Duodenal mucosa (tissue), 2 donors: Measurements from ENCODE around the gene TBC1D9B.

Experiments used
- H3K27ac ChIP-seq: one replicate; pipeline ENCODE4 v1.7.0; 2013; ENCODE audit warnings: low read depth, low read length
- H3K27me3 ChIP-seq, 2 donors: one replicate each; pipeline ENCODE4 v1.7.0; 2013; ENCODE audit warnings: low read length in 2 of 2, control low read depth in 1 of 2; ENCODE audit not compliant: insufficient read depth in 2 of 2, control insufficient read depth in 1 of 2
- H3K36me3 ChIP-seq, 2 donors: one replicate each; pipeline ENCODE4 v1.7.0; 2013; ENCODE audit warnings: low read length in 2 of 2, control low read depth in 1 of 2; ENCODE audit not compliant: insufficient read depth in 2 of 2, control insufficient read depth in 1 of 2
- H3K4me1 ChIP-seq, 2 donors: one replicate each; pipeline ENCODE4 v1.7.0; 2013; ENCODE audit warnings: low read length in 2 of 2, control low read depth in 1 of 2; ENCODE audit not compliant: insufficient read depth in 2 of 2, control insufficient read depth in 1 of 2
- H3K4me3 ChIP-seq, 2 donors: one replicate each; pipeline ENCODE4 v1.7.0; 2013; ENCODE audit warnings: low read length in 2 of 2, low read depth in 1 of 2
- H3K9ac ChIP-seq, 2 donors: one replicate each; pipeline ENCODE4 v1.7.0; 2013; ENCODE audit warnings: low read length in 2 of 2, low read depth in 1 of 2
- H3K9me3 ChIP-seq, 2 donors: one replicate each; pipeline ENCODE4 v1.7.0; 2013; ENCODE audit warnings: low read length in 2 of 2, control low read depth in 1 of 2; ENCODE audit not compliant: control insufficient read depth in 1 of 2

TBC1D9B gene

GRCh38 chr5:179920175-179920574, 12.5 kb upstream of the TBC1D9B start:
- Histone ChIP-seq H3K9me3 (no peaks in the 10 kb centered on the region), H3K27me3 (no peaks in the 10 kb centered on the region), H3K36me3 (no peaks in the 10 kb centered on the region), H3K9ac (no peak overlapping the region), H3K4me1 (no peaks in the 10 kb centered on the region), H3K27ac (no peak overlapping the region), H3K4me3 (no peak overlapping the region)

- Histone ChIP-seq H3K9me3 (no peaks in the 10 kb centered on the region), H3K9ac (no peak overlapping the region), H3K27ac (no peak overlapping the region), H3K36me3 (no peaks in the 10 kb centered on the region), H3K27me3 (no peaks in the 10 kb centered on the region), H3K4me3 (no peak overlapping the region), H3K4me1 (no peaks in the 10 kb centered on the region)
Observed at GRCh38 chr5:179919487-179920060, 11.9 kb upstream of the TBC1D9B start.

GRCh38 chr5:179918742-179919486, 11.2 kb upstream of the TBC1D9B start:
- Histone ChIP-seq H3K4me3 (no peak overlapping the region), H3K9me3 (no peaks in the 10 kb centered on the region), H3K36me3 (no peaks in the 10 kb centered on the region), H3K9ac (no peak overlapping the region), H3K4me1 (peaks cover 0 to 6% of the 10 kb centered on the region in 2 donors), H3K27ac (no peak overlapping the region), H3K27me3 (no peaks in the 10 kb centered on the region)

GRCh38 chr5:179916523-179916922, 8.8 kb upstream of the TBC1D9B start:
- H3K4me3 ChIP-seq = no peak overlapping the region

GRCh38 chr5:179915406-179915935, 7.8 kb upstream of the TBC1D9B start:
- H3K4me1 ChIP-seq = peaks cover 0 to 10% of the 10 kb centered on the region in 2 donors
- H3K36me3 ChIP-seq = no peaks in the 10 kb centered on the region
- H3K9me3 ChIP-seq = no peaks in the 10 kb centered on the region
- H3K27ac ChIP-seq = no peak overlapping the region
- no peaks in the 10 kb centered on the region for H3K27me3 ChIP-seq
- no peak overlapping the region for H3K4me3 ChIP-seq
- no peak overlapping the region for H3K9ac ChIP-seq

More at GRCh38 chr5:179916523-179916922, 8.8 kb upstream of the TBC1D9B start:
- Histone ChIP-seq H3K9me3 (no peaks in the 10 kb centered on the region), H3K9ac (no peak overlapping the region), H3K36me3 (no peaks in the 10 kb centered on the region), H3K27me3 (no peaks in the 10 kb centered on the region), H3K4me1 (peaks cover 0 to 10% of the 10 kb centered on the region in 2 donors), H3K27ac (no peak overlapping the region)

- no peaks in the 10 kb centered on the region for H3K36me3 ChIP-seq
- no peaks in the 10 kb centered on the region for H3K9me3 ChIP-seq
- H3K4me1 ChIP-seq = peaks cover 0 to 10% of the 10 kb centered on the region in 2 donors
- H3K27me3 ChIP-seq = no peaks in the 10 kb centered on the region
- H3K9ac ChIP-seq = no peak overlapping the region
- H3K4me3 ChIP-seq = no peak overlapping the region
- no peak overlapping the region for H3K27ac ChIP-seq
Observed at GRCh38 chr5:179914032-179914755, 6.5 kb upstream of the TBC1D9B start.

GRCh38 chr5:179913461-179913860, 5.8 kb upstream of the TBC1D9B start:
- Histone ChIP-seq H3K27me3 (no peaks in the 10 kb centered on the region), H3K9me3 (no peaks in the 10 kb centered on the region), H3K4me1 (peaks cover 1 to 10% of the 10 kb centered on the region in 2 donors), H3K9ac (no peak overlapping the region), H3K36me3 (no peaks in the 10 kb centered on the region), H3K4me3 (no peak overlapping the region), H3K27ac (no peak overlapping the region)

- Histone ChIP-seq H3K36me3 (no peaks in the 10 kb centered on the region), H3K9me3 (no peaks in the 10 kb centered on the region), H3K27ac (no peak overlapping the region), H3K27me3 (no peaks in the 10 kb centered on the region), H3K9ac (no peak overlapping the region), H3K4me1 (peaks cover 6 to 10% of the 10 kb centered on the region in 2 donors), H3K4me3 (no peak overlapping the region)
Observed at GRCh38 chr5:179912951-179913350, 5.3 kb upstream of the TBC1D9B start.

GRCh38 chr5:179912386-179912785, 4.7 kb upstream of the TBC1D9B start:
- H3K9ac ChIP-seq = no peak overlapping the region
- H3K27me3 ChIP-seq = no peaks in the 10 kb centered on the region
- no peak overlapping the region for H3K4me3 ChIP-seq
- H3K36me3 ChIP-seq = no peaks in the 10 kb centered on the region
- no peaks in the 10 kb centered on the region for H3K9me3 ChIP-seq
- peaks cover 7 to 10% of the 10 kb centered on the region in 2 donors for H3K4me1 ChIP-seq
- H3K27ac ChIP-seq = no peak overlapping the region

- Histone ChIP-seq H3K36me3 (peaks cover 3 to 6% of the 10 kb centered on the region in 2 donors), H3K9me3 (no peaks in the 10 kb centered on the region), H3K27ac (no peak overlapping the region), H3K4me3 (no peak overlapping the region), H3K9ac (no peak overlapping the region), H3K27me3 (no peaks in the 10 kb centered on the region), H3K4me1 (peaks cover 17 to 18% of the 10 kb centered on the region in 2 donors)
Observed at GRCh38 chr5:179909224-179909623, 1.5 kb upstream of the TBC1D9B start.
